Activated naive CD4-positive, alpha-beta T cell treated with anti-CD3 and anti-CD28 coated beads, Interleukin-2, amount 10 ng/mL, durations not matched to agents 7 days and 5 days (primary cell): ENCODE data around the gene RPS6KB2.

ENCODE experiments used
- CTCF ChIA-PET: fragments of 350-600 bp; sonication (Branson Sonifier 250); formaldehyde crosslinking; loops from one replicate; lab custom pipeline; 2021; ENCODE audit warnings: antibody characterized with exemption; lab: Charles Lee
- DNase-seq: peaks from one replicate; pipeline ENCODE4 v3.0.0-alpha.2; 2020
- H3K27ac Mint-ChIP-seq: one replicate; pipeline ENCODE4 v1.8.0; 2021; ENCODE audit warnings: mild to moderate bottlenecking, moderate library complexity, mixed read lengths
- H3K27me3 Mint-ChIP-seq: one replicate; pipeline ENCODE4 v1.8.0; 2021; ENCODE audit warnings: mild to moderate bottlenecking, mixed read lengths
- H3K36me3 Mint-ChIP-seq: one replicate; pipeline ENCODE4 v1.8.0; 2021; ENCODE audit warnings: mixed read lengths
- H3K4me1 Mint-ChIP-seq: one replicate; pipeline ENCODE4 v1.8.0; 2021; ENCODE audit warnings: mixed read lengths
- H3K4me3 Mint-ChIP-seq: one replicate; pipeline ENCODE4 v1.8.0; 2021; ENCODE audit warnings: mild to moderate bottlenecking, moderate library complexity, mixed read lengths
- H3K9me3 Mint-ChIP-seq: one replicate; pipeline ENCODE4 v1.8.0; 2021; ENCODE audit warnings: mixed read lengths

The RPS6KB2 gene

DNA sequence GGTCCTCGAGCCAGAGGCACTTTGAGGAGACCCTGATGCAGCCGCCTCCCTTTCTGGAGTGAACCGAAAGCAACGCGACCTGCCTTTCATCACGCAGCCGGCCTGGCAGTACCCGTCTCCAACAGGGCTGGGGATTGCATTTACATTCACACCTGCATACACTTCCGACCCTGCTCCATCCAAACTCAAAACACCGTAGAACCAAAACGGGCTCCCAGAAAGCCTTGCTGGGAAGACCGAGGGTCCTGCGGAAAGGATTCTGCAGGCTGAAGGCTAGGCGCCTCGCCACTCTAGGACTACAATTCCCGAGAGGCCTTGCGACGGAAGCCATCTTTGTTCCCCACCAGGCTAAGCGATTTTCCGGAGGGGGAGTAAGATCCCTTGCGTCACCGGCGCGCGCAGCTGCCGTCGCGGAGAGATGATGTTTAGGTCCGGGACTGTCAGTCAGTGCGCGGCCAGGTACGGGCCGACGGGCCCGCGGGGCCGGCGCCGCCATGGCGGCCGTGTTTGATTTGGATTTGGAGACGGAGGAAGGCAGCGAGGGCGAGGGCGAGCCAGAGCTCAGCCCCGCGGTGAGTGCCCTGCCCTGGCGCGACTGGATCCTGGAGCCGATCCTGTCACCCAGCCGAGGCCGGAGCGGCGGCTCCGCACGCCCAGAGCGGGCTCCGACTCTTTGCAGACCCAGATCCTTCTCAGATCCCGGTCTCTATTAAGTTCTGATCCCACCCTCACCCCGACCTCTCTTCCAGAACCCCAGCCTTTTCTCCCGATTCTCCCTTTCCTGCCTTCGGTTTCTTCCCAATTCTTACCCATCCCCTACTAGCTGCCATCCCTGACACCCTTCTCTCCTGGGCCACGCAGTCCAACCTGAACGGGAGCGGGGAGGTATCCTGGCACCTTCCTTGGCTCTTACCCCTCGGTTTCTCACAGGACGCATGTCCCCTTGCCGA is at the start of gene RPS6KB2:
Gene RPS6KB2 (plus strand): TSS at position 443 of the 950 bp plus-strand sequence. CDS start 52 bp downstream, at position 495.
- DNase-seq = peak; percentile 100
- peaks cover 6% of the 10 kb centered on the region for H3K27me3 Mint-ChIP-seq
- CTCF ChIA-PET = interaction anchor here (0.9 to 1.3 kb wide), 2 partner anchors 9 to 10 kb away, joined by 4 to 5 read pairs; partner anchors contain the start of gene PTPRCAP
- H3K4me3 Mint-ChIP-seq = peak within 1 kb of the TSS; percentile 98
- H3K36me3 Mint-ChIP-seq = peaks cover 13% of the 10 kb centered on the region
- no peaks in the 10 kb centered on the region for H3K9me3 Mint-ChIP-seq
- H3K27ac Mint-ChIP-seq = peak within 1 kb of the TSS; percentile 95
- H3K4me1 Mint-ChIP-seq = peaks cover 64% of the 10 kb centered on the region

GRCh38 chr11:67378544-67378943 is 49.8 kb upstream of the RPS6KB2 start:
- Mint-ChIP-seq H3K36me3 (no peaks in the 10 kb centered on the region), H3K9me3 (no peaks in the 10 kb centered on the region), H3K4me1 (peaks cover 22% of the 10 kb centered on the region), H3K27ac (no peak overlapping the region), H3K27me3 (peaks cover 88% of the 10 kb centered on the region), H3K4me3 (no peak overlapping the region)
- no peak for DNase-seq
- CTCF ChIA-PET = interaction anchor here (1.1 to 24.9 kb wide), 5 partner anchors 8 to 116 kb away, joined by 3 to 564 read pairs (median 7); partner anchors contain the start of gene POLD4

DNA sequence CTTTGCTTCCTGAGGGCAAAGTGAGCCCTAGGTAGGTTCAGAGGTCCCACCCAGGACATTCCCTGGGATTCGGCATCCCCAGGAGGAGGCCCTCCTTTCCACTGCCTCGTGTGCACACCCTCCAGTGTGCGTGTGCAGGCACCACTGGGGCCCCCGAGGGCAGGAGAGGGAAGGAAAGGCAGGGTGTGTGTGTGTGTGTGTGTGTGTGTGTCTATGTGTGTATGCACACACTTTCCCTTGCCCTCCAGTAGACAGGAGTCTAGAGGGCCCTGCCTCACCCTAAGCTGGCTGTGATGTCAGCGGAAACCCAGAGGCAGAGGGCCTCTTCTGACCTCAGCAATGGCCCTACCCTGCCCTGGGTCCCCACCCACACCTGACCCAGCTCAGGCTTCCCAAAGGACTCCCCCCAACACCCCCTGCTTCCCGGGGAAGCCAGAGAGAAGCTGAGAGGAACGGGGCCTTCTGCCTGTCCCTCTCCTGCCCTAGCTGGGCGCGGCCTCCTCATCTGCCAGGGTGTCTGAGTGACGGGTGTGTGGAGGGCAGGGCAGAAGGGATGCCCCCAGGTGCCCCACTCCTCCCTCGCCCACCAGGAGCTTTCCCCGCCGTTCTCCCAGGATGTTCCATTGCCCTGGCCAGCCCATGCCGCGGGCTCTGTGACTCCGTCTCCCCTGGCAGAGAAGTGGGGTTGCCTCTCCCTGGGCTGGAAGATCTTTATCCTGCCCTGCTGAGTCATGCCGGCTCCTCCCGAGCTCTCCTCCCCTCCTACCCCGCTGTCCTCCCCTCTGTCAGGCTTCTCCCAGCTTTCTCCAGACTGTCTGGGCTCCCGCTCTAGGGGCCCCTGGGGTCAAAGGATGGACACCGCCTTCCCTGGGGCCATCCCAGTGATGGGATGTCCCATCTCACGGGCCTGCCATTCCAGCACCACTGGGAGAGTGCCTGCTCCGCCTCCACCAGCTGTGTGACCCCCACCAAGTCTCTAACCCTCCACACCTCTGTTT is 48.9 kb upstream of the RPS6KB2 start:
- no peak overlapping the region for H3K27ac Mint-ChIP-seq
- CTCF ChIA-PET = interaction anchor here (1.1 to 24.9 kb wide), 4 partner anchors 10 to 116 kb away, joined by 3 to 564 read pairs (median 60); partner anchors contain the start of gene POLD4
- H3K4me3 Mint-ChIP-seq = no peak overlapping the region
- no peak for DNase-seq
- peaks cover 15% of the 10 kb centered on the region for H3K4me1 Mint-ChIP-seq
- H3K36me3 Mint-ChIP-seq = no peaks in the 10 kb centered on the region
- no peaks in the 10 kb centered on the region for H3K9me3 Mint-ChIP-seq
- H3K27me3 Mint-ChIP-seq = peaks cover 88% of the 10 kb centered on the region

GRCh38 chr11:67381244-67381972 is 46.9 kb upstream of the RPS6KB2 start:
- no peaks in the 10 kb centered on the region for H3K36me3 Mint-ChIP-seq
- no peak overlapping the region for H3K27ac Mint-ChIP-seq
- H3K27me3 Mint-ChIP-seq = peaks cover 86% of the 10 kb centered on the region
- CTCF ChIA-PET = interaction anchor here (0.6 to 24.9 kb wide), 19 partner anchors 10 to 299 kb away, joined by 3 to 564 read pairs (median 4); partner anchors contain the start of genes CLCF1, PITPNM1, POLD4 and RAD9A
- no peak for DNase-seq
- H3K4me3 Mint-ChIP-seq = no peak overlapping the region
- peaks cover 3% of the 10 kb centered on the region for H3K4me1 Mint-ChIP-seq
- no peaks in the 10 kb centered on the region for H3K9me3 Mint-ChIP-seq

GRCh38 chr11:67382276-67383136 is 45.8 kb upstream of the RPS6KB2 start:
- Mint-ChIP-seq H3K27ac (no peak overlapping the region), H3K36me3 (no peaks in the 10 kb centered on the region), H3K4me1 (peaks cover 3% of the 10 kb centered on the region), H3K4me3 (no peak overlapping the region), H3K9me3 (no peaks in the 10 kb centered on the region), H3K27me3 (peaks cover 81% of the 10 kb centered on the region)
- CTCF ChIA-PET = interaction anchor here (0.6 to 24.9 kb wide), 26 partner anchors 9 to 300 kb away, joined by 3 to 564 read pairs (median 4); partner anchors contain the start of genes CLCF1, PITPNM1, POLD4 and RAD9A
- peak; percentile 90 for DNase-seq

- peaks cover 2% of the 10 kb centered on the region for H3K36me3 Mint-ChIP-seq
- H3K27ac Mint-ChIP-seq = no peak overlapping the region
- no peak overlapping the region for H3K4me3 Mint-ChIP-seq
- H3K4me1 Mint-ChIP-seq = peaks cover 13% of the 10 kb centered on the region
- CTCF ChIA-PET = interaction anchor here (0.9 to 24.9 kb wide), 9 partner anchors 11 to 123 kb away, joined by 3 to 564 read pairs (median 4); partner anchors contain the start of genes CLCF1, POLD4 and TMEM134
- no peaks in the 10 kb centered on the region for H3K9me3 Mint-ChIP-seq
- H3K27me3 Mint-ChIP-seq = peaks cover 61% of the 10 kb centered on the region
- DNase-seq = no peak
These were observed 43.4 kb upstream of the RPS6KB2 start for GRCh38 chr11:67384851-67385366.

DNA sequence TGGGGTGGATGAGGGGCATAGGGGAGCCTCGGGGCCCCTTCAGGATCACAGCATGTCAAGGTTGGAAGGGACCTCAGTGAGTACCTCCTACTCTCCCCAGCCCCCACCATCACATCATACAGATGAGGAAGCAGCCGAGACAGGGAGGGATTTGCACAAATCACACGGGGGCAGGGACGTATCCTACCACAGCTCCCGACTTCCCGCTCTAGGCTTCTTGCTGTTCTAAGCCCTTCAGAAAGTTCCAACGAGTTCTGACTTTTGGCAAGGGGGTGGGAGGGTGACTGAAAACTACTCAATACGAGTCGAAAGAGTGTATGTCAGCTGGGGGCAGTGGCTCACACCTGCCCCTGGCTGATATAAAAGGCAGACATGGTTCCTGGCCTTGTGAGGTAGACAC is 41.2 kb upstream of the RPS6KB2 start:
- no peak overlapping the region for H3K4me3 Mint-ChIP-seq

DNA sequence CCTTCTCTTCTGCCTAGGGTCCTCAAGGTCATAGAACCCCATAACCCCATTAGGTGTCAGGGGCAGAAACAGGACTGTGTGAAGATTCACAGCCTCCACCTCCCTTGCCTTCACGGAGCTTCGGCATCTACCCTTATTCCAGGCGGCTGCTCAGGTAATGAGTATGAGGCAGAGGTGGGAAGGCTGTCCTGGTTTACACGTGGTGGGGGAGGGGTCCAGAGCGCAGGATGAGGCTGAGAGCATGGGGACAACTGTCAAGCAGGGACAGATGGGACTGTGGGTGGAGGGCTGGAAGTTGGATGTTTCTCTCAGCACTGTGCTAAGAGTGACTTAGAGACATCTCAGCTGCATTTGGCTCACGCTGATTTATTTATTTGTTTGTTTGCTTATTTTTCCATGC is 40.8 kb upstream of the RPS6KB2 start:
- Mint-ChIP-seq H3K27ac (no peak overlapping the region), H3K4me1 (peaks cover 23% of the 10 kb centered on the region), H3K9me3 (no peaks in the 10 kb centered on the region), H3K27me3 (peaks cover 37% of the 10 kb centered on the region), H3K4me3 (no peak overlapping the region), H3K36me3 (peaks cover 4% of the 10 kb centered on the region)
- CTCF ChIA-PET = interaction anchor here (1.0 to 24.9 kb wide), 5 partner anchors 10 to 120 kb away, joined by 3 to 564 read pairs (median 7); partner anchors contain the start of genes CLCF1 and POLD4
- DNase-seq = no peak

More for the DNA sequence above, 41.2 kb upstream of the RPS6KB2 start:
- H3K9me3 Mint-ChIP-seq = no peaks in the 10 kb centered on the region
- peaks cover 41% of the 10 kb centered on the region for H3K27me3 Mint-ChIP-seq
- CTCF ChIA-PET = interaction anchor here (1.0 to 24.9 kb wide), 4 partner anchors 10 to 120 kb away, joined by 3 to 564 read pairs (median 10); partner anchors contain the start of gene POLD4
- no peak for DNase-seq
- H3K36me3 Mint-ChIP-seq = peaks cover 2% of the 10 kb centered on the region
- H3K4me1 Mint-ChIP-seq = peaks cover 21% of the 10 kb centered on the region
- no peak overlapping the region for H3K27ac Mint-ChIP-seq

DNA sequence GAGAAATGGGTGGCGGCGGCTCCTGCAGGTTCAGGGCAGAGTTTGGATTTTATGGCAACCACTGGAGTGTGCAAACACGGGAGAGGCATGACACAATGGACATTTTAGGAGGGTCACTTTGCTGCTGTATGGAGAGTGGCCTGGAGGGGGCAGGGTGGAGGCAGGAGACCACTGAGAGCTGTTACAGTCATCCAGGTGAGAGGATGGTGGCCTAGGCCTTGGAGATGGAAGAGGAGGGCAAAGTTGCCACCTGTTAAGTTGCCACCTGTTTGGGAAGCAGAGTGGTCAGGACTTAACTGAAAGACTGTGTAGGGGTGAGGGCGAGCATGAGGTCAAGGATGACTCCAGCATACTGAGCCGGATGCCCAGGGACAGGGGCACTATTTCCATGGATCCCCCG is 38.8 kb upstream of the RPS6KB2 start:
- peaks cover 24% of the 10 kb centered on the region for H3K27me3 Mint-ChIP-seq
- peak; percentile 72 for DNase-seq
- peaks cover 37% of the 10 kb centered on the region for H3K4me1 Mint-ChIP-seq
- CTCF ChIA-PET = interaction anchor here (0.9 to 24.9 kb wide), 6 partner anchors 10 to 116 kb away, joined by 3 to 564 read pairs (median 4); partner anchors contain the start of genes PITPNM1, POLD4, PPP1CA and PTPRCAP
- H3K36me3 Mint-ChIP-seq = peaks cover 14% of the 10 kb centered on the region
- peak overlapping the region; percentile 20 for H3K27ac Mint-ChIP-seq
- H3K4me3 Mint-ChIP-seq = peak overlapping the region; percentile 68
- no peaks in the 10 kb centered on the region for H3K9me3 Mint-ChIP-seq

DNA sequence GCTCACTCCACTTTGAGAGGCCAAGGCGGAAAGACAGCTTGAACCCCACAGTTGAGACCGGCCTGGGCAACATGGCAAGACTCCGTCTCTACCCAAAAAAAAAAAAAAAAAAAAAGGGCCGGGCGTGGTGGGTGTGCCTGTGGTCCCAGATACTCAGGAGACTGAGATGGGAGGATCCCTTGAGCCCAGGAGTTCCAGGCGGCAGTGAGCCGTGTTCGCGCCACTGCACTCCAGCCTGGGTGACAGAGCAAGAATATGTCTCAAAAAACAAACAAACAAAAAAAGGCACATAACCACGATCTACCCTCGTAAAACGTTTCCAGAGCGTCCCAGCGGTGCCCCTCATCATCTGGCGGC is 37.4 kb upstream of the RPS6KB2 start:
- peaks cover 9% of the 10 kb centered on the region for H3K27me3 Mint-ChIP-seq
- DNase-seq = no peak
- CTCF ChIA-PET = interaction anchor here (1.0 to 24.9 kb wide), 4 partner anchors 9 to 37 kb away, joined by 3 to 564 read pairs (median 12); partner anchors contain the start of genes POLD4 and PPP1CA
- H3K9me3 Mint-ChIP-seq = no peaks in the 10 kb centered on the region
- peaks cover 38% of the 10 kb centered on the region for H3K4me1 Mint-ChIP-seq
- H3K27ac Mint-ChIP-seq = peak overlapping the region; percentile 56
- H3K36me3 Mint-ChIP-seq = peaks cover 18% of the 10 kb centered on the region
- peak overlapping the region; percentile 93 for H3K4me3 Mint-ChIP-seq

GRCh38 chr11:67391304-67392182 is 36.8 kb upstream of the RPS6KB2 start, which contains the start of gene RAD9A:
RAD9A (plus strand) TSS chr11:67391986; CDS start chr11:67392045, 59 bp downstream.
- Mint-ChIP-seq H3K27me3 (peaks cover 5% of the 10 kb centered on the region), H3K27ac (peak within 1 kb of the TSS; percentile 56), H3K36me3 (peaks cover 23% of the 10 kb centered on the region), H3K4me3 (peak within 1 kb of the TSS; percentile 93), H3K4me1 (peaks cover 44% of the 10 kb centered on the region), H3K9me3 (no peaks in the 10 kb centered on the region)
- DNase-seq = peak; percentile 96
- CTCF ChIA-PET = interaction anchor here (0.8 to 24.9 kb wide), 8 partner anchors 8 to 114 kb away, joined by 3 to 564 read pairs (median 4); partner anchors contain the start of genes PITPNM1, POLD4 and PPP1CA
